Stimulated activated CD8-positive, alpha-beta memory T cell treated with anti-CD3 and anti-CD28 coated beads, Interleukin-7, amount 100 ng/mL, for 1 hour (primary cell): Measurements from ENCODE around the gene CT45A5.
"Not testable (repeated sequence)": the region's sequence is repeated elsewhere in the genome, so short reads cannot be mapped to it uniquely, and the experiment has no call there.

Experiments
- DNase-seq, 2 donors: peaks; one replicate each; pipeline ENCODE4 v3.0.0-alpha.2; 2020; ENCODE audit warnings: low read depth in 2 of 2

CT45A5 gene, protein sequence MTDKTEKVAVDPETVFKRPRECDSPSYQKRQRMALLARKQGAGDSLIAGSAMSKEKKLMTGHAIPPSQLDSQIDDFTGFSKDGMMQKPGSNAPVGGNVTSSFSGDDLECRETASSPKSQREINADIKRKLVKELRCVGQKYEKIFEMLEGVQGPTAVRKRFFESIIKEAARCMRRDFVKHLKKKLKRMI

DNA sequence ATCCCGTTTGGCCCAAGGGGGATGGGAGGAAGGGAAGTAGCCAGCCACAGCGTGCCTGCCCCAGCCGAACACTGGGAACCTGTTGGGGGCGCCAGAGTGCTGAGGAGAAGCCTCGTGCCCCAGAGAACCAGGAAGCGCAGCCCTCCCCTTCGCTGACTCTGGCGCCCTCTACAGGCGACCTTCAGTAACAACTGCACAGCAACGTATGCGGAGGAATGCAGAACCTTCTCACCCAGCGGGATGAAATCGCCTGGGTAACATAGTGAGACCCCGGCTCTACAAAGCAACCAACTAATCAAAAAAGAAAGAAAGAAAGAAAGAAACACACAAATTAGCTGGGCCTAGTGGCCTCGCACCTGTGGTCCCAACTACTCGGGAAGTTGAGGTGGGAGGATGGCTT, at the start of gene CT45A5:
CT45A5 (minus strand) TSS at position 101 of the 400 bp plus-strand sequence. CDS start 3,774 bp downstream, outside the sequence.
- not testable (repeated sequence) for DNase-seq

DNA sequence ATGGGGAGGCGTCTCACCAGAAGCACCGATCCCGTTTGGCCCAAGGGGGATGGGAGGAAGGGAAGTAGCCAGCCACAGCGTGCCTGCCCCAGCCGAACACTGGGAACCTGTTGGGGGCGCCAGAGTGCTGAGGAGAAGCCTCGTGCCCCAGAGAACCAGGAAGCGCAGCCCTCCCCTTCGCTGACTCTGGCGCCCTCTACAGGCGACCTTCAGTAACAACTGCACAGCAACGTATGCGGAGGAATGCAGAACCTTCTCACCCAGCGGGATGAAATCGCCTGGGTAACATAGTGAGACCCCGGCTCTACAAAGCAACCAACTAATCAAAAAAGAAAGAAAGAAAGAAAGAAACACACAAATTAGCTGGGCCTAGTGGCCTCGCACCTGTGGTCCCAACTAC, 34.6 kb upstream of the CT45A5 start, which contains the start of gene CT45A2:
CT45A2 (minus strand) TSS at position 101 of the 400 bp plus-strand sequence. CDS start 3,747 bp downstream, outside the sequence.
- not testable (repeated sequence) for DNase-seq

DNA sequence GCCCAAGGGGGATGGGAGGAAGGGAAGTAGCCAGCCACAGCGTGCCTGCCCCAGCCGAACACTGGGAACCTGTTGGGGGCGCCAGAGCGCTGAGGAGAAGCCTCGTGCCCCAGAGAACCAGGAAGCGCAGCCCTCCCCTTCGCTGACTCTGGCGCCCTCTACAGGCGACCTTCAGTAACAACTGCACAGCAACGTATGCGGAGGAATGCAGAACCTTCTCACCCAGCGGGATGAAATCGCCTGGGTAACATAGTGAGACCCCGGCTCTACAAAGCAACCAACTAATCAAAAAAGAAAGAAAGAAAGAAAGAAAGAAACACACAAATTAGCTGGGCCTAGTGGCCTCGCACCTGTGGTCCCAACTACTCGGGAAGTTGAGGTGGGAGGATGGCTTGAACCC, 17.4 kb upstream of the CT45A5 start, which contains the start of gene CT45A6:
CT45A6 (minus strand) TSS at position 101 of the 400 bp plus-strand sequence. CDS start 3,794 bp downstream, outside the sequence.
- not testable (repeated sequence) for DNase-seq

DNA sequence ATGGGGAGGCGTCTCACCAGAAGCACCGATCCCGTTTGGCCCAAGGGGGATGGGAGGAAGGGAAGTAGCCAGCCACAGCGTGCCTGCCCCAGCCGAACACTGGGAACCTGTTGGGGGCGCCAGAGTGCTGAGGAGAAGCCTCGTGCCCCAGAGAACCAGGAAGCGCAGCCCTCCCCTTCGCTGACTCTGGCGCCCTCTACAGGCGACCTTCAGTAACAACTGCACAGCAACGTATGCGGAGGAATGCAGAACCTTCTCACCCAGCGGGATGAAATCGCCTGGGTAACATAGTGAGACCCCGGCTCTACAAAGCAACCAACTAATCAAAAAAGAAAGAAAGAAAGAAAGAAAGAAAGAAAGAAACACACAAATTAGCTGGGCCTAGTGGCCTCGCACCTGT, 17.2 kb downstream of the CT45A5 start, which contains the start of gene CT45A3:
CT45A3 (minus strand) TSS at position 101 of the 400 bp plus-strand sequence. CDS start 3,747 bp downstream, outside the sequence.
- not testable (repeated sequence) for DNase-seq

DNA sequence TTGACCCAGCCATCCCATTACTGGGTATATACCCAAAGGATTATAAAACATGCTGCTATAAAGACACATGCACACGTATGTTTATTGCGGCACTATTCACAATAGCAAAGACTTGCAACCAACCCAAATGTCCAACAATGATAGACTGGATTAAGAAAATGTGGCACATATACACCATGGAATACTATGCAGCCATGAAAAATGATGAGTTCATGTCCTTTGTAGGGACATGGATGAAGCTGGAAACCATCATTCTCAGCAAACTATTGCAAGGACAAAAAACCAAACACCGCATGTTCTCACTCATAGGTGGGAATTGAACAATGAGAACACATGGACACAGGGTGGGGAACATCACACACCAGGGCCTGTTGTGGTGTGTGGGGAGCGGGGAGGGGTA, 40.6 kb downstream of the CT45A5 start:
- DNase-seq = not testable (repeated sequence)

DNA sequence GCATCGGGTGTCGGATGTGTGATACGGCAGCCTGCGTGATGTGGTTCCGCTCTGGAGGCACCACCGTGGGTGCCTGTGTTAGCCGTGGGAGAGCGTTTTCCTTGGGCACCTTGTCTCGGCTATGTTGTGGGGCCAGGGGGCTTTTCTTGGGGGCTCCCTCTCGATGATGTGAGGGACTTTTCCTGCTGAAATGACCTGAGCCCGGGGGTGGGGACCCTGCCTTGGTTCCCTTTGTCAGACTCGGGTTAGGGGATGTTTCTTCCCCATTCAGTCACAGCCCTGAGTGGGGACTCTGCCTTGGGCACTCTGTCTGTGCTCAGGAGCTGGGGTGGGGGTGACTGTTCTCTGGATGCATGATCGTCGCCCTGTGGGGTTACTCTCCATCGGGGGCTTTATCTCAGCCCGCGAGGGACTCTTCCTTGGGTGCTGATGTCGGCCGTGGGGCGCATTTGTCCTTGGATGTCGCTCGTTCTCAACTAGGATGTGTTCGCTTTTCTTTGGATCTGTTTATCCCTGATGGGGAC, 44.0 kb downstream of the CT45A5 start:
- no peak for DNase-seq

DNA sequence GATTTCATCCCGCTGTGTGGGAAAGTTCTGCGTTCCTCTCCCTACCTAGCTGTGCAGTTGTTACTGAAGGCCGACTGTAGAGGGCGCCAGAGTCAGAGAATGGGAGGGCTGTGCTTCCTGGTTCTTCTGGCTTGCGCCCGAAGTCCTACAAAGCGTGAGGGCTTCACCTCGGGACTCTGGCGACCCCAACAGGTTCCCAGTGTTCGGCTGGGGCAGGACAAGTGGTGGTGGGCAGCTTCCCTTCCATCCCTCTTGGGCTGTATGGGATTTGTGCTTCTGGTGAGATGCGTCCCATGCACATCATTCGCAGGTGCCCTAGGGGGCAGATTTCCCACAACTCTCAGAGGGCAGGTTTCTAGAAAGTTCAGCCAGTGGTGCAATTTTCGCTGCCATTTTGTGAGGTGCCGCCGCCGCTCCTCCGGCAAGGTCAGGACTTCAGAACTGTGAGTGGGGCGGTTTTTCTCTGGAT, 44.6 kb downstream of the CT45A5 start:
- DNase-seq = no peak

DNA sequence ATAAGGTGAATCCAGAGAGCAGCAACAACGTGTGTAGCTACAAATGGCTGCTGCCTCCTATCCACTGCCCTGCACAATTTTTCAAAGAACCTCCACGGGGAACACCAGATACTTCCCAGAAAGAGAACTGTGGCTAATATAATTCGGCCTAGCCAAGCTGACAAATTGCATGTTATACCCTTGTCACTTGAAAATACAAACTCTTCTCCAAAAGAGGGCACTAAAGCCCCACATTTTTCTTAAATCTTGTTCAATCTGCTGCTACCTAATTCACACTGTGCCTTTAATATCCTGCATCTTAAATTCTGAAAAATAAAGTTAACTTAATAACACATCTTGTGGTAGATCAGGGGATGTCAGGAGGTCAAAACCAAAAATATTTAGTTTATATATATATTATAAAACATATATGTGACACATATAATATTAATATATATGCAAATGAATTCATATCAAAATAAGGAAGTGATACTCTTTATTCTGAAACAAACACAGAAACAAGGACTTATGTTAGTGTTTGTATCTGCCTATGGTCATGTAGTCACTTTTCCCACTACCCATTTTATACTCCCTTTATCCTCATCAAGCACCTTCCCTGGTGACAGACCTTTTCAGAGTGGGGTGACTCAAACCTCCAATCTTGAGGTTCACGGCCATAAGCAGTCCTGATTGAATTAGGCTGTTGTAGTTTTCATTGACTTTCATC, 47.8 kb downstream of the CT45A5 start:
- DNase-seq = no peak

DNA sequence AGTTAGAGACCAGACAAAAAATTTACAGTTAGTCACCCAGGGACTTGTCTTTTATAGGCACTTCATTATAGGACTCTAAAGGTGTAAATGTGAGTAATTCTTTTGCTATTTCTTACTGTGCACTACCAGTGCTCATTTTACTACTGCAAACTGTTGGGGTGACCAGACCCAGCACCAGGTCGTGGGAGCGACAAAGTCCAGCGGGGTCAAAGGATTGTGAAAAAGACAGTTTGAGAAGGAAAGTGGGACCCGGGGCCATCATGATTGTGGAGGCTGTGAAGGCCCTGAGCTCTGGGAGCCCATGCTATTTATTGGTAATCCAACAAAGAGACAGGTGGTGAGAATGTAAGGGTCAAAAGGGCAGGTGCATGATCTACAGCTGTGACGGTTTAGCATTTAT, 50.6 kb downstream of the CT45A5 start:
- not testable (repeated sequence) for DNase-seq
